ENCODE measurements around the gene PRKAA2. TPM values are rescaled to one million over a fixed set of nuclear protein-coding genes. Genes with fewer than 3 reads are reported as not detected.

PRKAA2 gene
- total and polyA plus RNA-seq, 2 of the 4 experiments (the other 2 are of a cell fraction) = 0.72 to 1.4 TPM

DNA sequence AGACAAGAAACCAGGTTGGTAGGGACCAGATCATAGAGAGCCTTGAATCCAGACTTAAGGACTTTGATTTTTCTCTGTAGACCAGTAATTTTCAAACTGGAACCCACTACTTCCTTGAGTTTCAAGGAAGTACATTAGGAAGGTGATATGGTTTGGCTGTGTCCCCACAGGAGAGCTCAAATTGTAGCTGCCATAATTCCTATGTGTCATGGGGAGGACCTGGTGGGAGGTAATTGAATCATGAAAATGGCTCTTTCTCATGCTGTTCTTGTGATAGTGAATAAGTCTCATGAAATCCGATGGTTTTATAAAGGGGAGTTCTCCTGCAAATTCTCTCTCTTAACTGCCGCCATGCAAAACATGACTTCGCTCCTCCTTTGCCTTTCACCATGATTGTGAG lies 10.1 kb upstream of the PRKAA2 start:
- no TSS peak for BruUV-seq (replicated peaks)
- Histone ChIP-seq H3K27ac (ENCODE audit: insufficient read depth, low read length) (no peak overlapping the region), H3K4me2 (ENCODE audit: low read depth, low read length) (no peak overlapping the region), H3K36me3 (ENCODE audit: control insufficient read depth, insufficient read depth, low read length) (no peaks in the 10 kb centered on the region), H4K20me1 (ENCODE audit: insufficient read depth, low read length) (no peaks in the 10 kb centered on the region), H3K27me3 (ENCODE audit: control insufficient read depth, insufficient read depth, low read length) (no peaks in the 10 kb centered on the region), H3K9me1 (ENCODE audit: insufficient read depth, low read length) (no peaks in the 10 kb centered on the region), H2AFZ (replicated peaks; ENCODE audit: low read length, poor library complexity) (no peak overlapping the region), H3K9ac (ENCODE audit: low read depth, low read length) (no peak overlapping the region), H3K4me3 (ENCODE audit: insufficient read depth, low read depth, low read length) (no peak overlapping the region), H2AK5ac (ENCODE audit: low read depth, low read length) (no peak overlapping the region), H2AK9ac (replicated peaks; ENCODE audit: low read depth, low read length, poor library complexity) (no peak overlapping the region), H4K91ac (ENCODE audit: insufficient read depth, low read depth, low read length) (no peak overlapping the region), H3K4ac (ENCODE audit: low read depth, low read length) (no peak overlapping the region), H3K18ac (ENCODE audit: low read depth, low read length) (no peak overlapping the region), H3K4me1 (ENCODE audit: control insufficient read depth, insufficient read depth, low read length) (no peaks in the 10 kb centered on the region), H3K9me3 (ENCODE audit: control insufficient read depth, insufficient read depth, low read length) (no peaks in the 10 kb centered on the region), H3K79me1 (ENCODE audit: low read depth in 1 of 2, low read length in 2 of 2) (no peaks in the 10 kb centered on the region), H2BK20ac (ENCODE audit: low read depth, low read length) (no peak overlapping the region), H3K14ac (replicated peaks; ENCODE audit: low read depth, low read length) (no peak overlapping the region), H2BK120ac (ENCODE audit: low read depth, low read length) (no peak overlapping the region), H3K23ac (ENCODE audit: low read depth, low read length) (no peak overlapping the region), H4K8ac (ENCODE audit: low read depth in 2 of 2, low read length in 2 of 2) (no peak overlapping the region), H2BK5ac (ENCODE audit: low read depth, low read length, poor library complexity, severe bottlenecking) (no peak overlapping the region), H2BK15ac (ENCODE audit: low read depth, low read length) (no peak overlapping the region), H4K5ac (ENCODE audit: low read depth, low read length) (no peak overlapping the region), H3K56ac (ENCODE audit: extremely low read depth, insufficient read depth, low read length) (no peak overlapping the region)
- DNase-seq (no peak), ATAC-seq (ENCODE audit: low read depth) (no peak)
- intact Hi-C loops (cut with micrococcal nuclease) = no loop called here
- dilution Hi-C loops (cut with HindIII; ENCODE audit: low sequenced_read_pairs, unreplicated experiment) = no loop called here
- CTCF ChIA-PET = no interaction called here
- no peak for TF ChIP-seq RCOR1 (IDR thresholded peaks at IDR 0.05; ENCODE audit: insufficient replicate concordance, low read length)
- TF ChIP-seq SMC3 (IDR thresholded peaks at IDR 0.05; ENCODE audit: low read depth, low read length) = no peak
- TF ChIP-seq MAFK (IDR thresholded peaks at IDR 0.05; ENCODE audit: low read depth, low read length) = no peak
- no peak for TF ChIP-seq CEBPB (IDR thresholded peaks at IDR 0.05; ENCODE audit: low read depth, low read length)
- TF ChIP-seq CHD1 (IDR thresholded peaks at IDR 0.05; ENCODE audit: low read depth, low read length) = no peak
- TF ChIP-seq MXI1 (IDR thresholded peaks at IDR 0.05; ENCODE audit: borderline replicate concordance, low read depth, low read length) = no peak
- no peak for TF ChIP-seq POLR2A (IDR thresholded peaks at IDR 0.05; ENCODE audit: low read depth, low read length)
- TF ChIP-seq FOS (IDR thresholded peaks at IDR 0.05; ENCODE audit: low read depth, low read length) = no peak
- TF ChIP-seq NFE2L2 (IDR thresholded peaks at IDR 0.05; ENCODE audit: low read depth, low read length) = no peak
- no peak for TF ChIP-seq BHLHE40 (IDR thresholded peaks at IDR 0.05; ENCODE audit: low read depth, low read length)
- no peak for TF ChIP-seq MAZ (IDR thresholded peaks at IDR 0.05; ENCODE audit: borderline replicate concordance, low read depth, low read length)
- TF ChIP-seq CTCF (conservative IDR thresholded peaks at IDR 0.05; ENCODE audit: low read depth, low read length) = no peak
- TF ChIP-seq, protein P1, sequence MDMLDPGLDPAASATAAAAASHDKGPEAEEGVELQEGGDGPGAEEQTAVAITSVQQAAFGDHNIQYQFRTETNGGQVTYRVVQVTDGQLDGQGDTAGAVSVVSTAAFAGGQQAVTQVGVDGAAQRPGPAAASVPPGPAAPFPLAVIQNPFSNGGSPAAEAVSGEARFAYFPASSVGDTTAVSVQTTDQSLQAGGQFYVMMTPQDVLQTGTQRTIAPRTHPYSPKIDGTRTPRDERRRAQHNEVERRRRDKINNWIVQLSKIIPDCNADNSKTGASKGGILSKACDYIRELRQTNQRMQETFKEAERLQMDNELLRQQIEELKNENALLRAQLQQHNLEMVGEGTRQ (IDR thresholded peaks at IDR 0.05; ENCODE audit: low read depth, low read length) = no peak
- TF ChIP-seq ELK1 (IDR thresholded peaks at IDR 0.05; ENCODE audit: borderline replicate concordance, low read depth, low read length) = no peak
- in situ Hi-C loops (cut with MboI; ENCODE audit: low sequenced_read_pairs) = no loop called here
- WGBS, 2 experiments (ENCODE audit: extremely low coverage in 2 of 2, insufficient read length in 1 of 2) = 80% methylated on average over 1 of the region's 3 CpGs; no CpG with 5 or more reads in 1 of the 2 experiments
- POLR2A ChIA-PET (ENCODE audit: unreplicated experiment) = no interaction called here

Data from IMR-90 (cell line).